NCI-H748 treated with DMSO at 0.1 percent for 48 hours (cell line): ENCODE data around the gene CRB2.
"Not testable (repeated sequence)": the region's sequence is repeated elsewhere in the genome, so short reads cannot be mapped to it uniquely, and the experiment has no call there.

Source experiments
- DNase-seq: peaks from one replicate; lab custom pipeline; 2025; lab: John Stamatoyannopoulos, UW

CRB2 gene

DNA sequence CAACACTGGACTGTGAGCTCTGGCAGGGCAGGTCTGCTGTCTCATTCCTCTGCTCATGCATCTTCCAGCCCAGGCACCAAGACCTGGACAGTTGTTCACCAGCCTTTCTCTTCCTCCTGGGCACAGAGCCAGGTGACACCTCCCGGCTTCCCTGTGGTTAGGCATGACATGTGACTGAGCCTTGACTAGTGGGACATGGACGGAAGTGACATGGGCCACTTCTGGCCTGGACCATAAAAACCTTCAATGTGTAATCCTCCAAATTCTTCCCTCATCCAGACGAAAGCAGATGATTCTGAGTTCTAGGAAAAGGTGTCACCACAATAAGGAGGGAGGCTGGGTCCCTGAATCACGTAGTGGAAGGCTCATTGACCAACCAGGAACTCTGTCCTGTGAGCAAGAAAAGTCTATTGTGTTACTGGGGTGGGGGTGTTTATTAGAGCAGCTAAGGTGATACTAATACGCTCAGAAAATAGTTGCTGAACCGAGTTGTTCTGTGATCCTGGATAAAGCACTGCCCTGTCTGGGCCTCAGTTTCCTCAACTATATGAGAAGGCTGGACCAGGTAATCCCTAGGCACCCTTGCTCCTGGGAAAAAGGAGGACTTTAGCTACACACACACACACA is 26.6 kb upstream of the CRB2 start:
- no peak for DNase-seq

DNA sequence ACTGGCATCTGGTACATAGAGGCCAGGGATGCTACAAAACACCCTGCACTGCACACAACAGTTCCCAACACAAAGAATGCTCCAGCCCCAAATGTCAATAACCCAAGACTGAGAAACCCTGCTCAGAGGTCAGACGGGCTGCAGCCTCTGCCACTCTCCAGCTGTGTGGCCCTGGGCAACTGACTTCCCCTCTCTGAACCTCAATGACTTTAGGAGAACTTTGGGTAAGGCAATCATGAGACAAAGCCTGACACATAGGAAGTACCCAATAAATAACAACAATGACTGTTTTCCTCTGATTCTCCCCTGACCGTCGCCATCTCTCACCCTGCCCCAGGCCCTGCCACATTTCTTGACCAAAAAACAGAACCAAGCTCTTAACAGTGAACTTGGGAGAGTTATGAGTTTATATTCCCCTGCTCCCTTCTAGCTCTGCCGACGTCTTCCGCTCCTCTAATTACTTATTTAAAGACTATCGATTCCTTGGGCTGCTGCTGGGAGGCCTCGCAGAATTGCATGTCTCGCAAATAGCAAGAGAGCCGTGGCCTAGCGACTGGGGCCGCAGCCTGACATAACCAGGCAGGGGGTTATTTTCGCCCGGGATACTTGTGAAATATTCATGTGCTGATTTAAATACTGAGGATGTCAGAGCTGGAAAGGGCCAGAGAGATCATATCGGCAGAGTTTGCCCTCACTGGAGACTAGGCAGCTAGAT is 24.5 kb upstream of the CRB2 start:
- no peak for DNase-seq

DNA sequence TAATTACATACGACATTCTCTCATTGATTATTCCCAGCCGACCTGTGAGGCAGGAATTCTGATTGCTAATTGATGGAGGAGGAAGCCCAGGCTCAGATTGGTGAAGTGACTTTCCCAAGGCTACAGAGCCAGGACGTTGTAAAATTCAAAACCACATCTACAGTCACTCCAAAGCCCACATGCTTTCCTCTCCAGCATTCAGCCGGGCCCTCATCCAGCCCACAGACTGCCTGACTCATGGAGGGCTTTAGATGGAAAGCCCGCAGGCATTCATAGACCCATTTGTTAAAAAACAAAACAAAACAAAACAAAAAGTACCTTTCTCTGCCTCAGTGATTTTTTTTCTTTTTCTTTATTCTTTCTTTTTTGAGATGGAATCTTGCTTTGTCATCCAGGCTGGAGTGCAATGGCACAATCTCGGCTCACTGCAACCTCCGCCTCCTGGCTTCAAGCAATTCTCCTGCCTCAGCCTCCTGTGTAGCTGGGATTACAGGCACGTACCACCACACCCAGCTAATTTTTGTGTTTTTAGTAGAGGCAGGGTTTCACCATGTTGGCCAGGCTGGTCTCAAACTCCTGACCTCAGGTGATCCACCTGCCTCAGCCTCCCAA is 22.8 kb upstream of the CRB2 start:
- DNase-seq, result not testable (repeated sequence)

DNA sequence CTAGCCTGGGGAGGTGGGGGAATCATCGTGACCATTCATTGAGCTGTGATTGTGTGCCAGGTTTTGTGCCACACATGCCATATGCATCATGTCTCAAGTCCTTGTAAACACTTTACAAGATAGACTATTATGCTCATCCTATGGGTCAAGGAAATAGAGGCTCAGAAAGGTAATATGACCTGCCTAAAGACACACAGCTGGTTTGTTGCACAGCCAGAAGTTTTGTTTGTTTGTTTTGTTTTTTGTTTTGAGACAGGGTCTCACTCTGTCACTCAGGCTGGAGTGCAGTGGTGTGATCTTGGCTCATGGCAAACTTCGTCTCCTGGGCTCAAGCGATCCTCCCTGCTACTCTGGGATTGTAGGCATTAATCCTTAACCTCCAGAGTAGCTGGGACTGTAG is 21.4 kb upstream of the CRB2 start:
- DNase-seq, result no peak

DNA sequence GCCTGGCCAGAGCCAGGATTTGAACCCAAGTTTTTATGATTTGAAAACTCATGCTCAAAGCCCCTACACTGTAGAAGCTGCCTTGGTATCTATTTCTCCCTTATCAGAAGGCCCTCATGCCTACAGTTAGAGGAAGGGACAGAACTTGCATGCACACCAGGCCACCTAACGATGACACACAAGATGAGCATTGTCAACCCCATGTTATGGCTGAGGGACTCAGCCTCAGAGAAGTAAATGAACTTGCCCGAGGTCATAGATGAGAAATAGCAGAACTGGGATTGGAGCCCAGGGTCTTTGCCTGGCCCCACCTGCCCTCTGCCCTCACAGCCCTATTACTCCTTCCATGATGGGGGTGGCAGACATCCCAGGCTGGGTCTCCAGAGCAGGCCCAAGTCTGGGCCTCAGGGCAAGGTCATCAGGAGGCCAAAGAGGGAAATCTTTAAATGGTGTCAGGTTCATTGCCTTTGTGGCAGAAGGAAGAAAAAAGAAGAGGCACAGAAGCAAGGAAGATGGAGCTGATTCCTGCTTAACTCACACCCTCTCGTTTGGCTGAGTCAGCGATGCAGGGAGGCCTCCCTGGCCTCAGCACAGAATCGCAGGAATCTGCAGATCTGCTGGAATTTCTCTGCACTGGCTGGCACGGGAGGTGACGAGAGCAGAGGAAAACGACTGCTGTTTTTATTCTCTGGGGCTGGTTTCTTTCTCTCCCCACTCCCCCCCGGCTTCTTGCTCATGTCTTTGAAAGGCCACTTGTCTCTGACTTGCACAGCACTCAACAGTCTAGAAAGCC is 20.6 kb upstream of the CRB2 start:
- no peak for DNase-seq

DNA sequence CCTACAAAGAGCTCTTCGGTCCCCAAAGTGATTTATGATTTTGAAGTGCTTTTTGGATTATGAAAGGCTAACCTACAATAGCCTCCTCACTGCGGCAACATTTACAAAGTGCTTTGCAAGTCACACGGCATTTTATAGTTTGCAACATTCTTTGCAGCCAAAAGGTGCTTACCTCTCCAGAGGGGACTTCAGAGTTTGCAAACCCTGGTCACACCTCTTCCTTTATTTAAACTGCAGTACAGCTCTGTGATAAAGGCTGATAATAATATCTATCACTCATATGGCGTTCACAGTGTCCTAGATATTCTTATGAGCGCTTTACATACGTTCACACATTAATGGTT is 20.0 kb upstream of the CRB2 start:
- no peak for DNase-seq

DNA sequence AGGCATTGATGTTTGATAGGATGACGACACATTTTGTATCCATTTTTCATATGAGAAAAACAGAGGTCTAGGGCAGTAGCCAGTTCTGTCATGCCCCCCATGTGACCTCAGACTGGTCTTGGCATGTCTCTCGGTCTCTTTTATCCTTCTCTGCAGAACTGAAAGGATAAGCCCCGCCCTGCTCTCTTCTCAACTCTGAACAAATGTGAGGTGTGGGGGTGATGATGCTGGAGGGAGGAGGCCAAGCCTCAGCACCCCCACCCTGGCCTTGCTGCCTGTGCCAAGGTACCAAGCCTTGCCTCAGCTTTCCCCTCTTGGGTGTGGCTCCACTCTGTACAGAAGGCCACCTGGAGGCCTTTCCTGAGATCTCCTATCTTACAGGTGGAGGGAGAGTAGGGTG is 19.5 kb upstream of the CRB2 start:
- DNase-seq, result no peak

DNA sequence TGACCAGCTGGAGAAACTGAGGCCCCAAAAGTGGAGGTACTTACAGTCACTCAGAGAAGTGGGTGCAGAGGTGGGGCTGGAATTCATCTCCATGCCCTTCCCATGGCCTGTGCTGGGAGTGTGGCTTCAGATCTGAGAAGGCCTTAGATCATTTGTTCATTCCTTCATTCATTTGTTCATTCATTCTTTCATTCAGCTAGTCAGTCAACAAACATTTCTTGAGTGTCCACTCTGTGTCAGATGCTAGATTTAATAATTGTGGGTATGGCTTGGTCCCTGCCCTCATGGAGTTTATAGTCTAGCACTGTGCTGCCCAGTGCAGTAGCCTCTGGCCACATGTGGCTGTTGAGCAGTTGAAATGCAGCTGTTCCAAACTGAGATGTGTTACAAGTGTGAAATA is 19.0 kb upstream of the CRB2 start:
- DNase-seq, result no peak

DNA sequence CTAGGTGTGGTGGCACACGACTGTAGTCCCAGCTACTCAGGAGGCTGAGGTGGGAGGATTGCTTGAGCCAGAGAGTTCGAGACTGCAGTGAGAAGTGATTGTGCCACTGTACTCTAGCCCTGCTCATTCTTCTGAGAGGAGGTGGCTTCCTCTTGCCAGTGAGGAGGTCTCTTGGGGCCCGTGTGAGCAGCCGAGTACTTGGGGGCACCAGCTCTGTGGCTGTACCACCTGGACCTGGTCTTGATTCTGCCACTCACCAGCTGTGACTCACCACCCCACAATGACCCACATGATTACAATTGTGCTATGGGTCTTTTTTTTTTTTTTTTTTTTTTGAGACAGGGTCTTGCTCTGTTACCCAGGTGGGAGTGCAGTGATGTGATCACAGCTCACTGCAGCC is 18.0 kb upstream of the CRB2 start:
- DNase-seq, result no peak

DNA sequence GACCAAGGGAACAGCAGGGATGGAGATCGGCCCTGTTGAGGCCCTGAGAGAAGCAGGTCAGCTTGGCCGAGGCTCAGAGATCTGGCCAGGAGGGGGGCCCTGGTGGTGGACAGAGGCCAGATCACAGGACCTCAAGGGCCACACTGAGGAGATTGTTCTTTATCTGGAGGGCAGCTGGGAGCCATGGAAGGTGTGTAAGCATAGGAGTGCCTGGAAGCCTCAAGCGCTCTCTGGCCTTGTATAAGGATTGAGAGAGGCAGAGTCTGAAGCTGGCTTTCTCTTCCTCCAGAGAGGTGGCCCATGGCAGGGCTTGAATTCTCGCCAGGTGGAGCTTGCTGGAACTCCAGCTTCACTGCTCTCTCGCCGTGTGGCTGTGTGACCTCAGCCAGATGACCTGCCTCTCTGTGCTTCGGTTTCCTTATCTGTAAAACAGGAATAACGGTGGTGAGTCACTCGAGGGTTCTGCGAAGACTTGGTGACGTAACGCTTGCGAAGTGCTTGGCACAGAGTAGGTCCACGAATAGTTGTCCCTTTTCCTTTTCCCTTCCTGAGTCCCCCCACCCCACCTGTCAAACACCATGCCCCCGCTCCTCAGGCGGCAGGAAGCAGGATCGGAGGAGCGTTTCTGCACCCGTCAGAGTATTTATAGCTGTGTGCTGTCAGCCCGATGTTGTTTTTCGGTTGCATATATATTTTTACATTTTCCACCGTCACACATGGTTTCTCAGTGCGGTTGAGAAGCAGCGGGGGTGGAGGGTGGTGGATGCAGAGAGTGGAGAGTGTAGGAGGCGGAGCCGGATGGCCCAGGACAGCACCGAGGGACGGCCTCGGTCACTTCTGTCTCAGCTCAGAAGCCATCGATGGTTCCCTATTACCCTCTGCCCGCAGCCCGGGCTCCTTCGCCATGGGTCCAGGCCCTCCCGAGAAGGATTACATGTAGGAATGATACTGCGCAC is 17.0 kb upstream of the CRB2 start:
- DNase-seq, result no peak

DNA sequence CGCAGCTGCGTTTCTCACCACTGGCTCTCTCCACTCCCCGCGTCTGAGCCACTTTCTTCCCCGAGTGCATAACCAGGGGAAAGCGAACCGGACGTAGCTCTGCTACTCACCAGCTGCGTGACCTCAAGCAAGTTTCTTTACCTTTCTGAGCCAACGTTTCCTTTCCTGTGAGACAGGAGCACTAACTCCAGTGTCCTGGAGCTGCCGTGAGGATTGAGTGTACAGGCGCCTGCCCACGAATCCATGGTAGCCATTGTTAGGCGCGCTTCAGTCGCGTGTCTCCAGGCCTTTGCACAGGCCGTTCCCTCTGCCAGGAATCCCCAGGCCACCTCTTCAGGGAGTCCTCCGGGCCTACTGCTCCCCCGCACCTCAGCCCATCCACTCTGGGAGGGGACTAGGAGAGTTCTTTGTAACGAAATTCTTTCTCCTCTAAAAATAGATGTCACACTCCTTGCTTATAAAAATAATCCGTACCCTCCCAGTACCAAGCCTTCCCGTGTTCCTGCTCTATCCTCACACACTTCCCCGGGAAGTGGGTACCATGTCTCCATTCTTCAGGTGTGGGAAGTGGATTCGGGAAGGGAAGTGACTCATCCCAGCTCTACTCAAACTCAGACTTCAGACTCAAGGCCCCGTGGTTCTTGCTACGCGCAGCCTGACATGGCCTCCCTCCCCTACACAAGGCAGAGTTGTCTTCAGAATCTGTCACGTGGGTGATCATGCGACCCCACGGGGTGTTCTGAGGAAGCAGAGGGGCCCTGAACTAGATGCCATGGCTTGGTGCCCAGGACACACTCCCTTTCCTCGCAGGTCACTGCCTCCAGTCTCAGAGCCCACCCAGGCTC is 16.1 kb upstream of the CRB2 start:
- no peak for DNase-seq

DNA sequence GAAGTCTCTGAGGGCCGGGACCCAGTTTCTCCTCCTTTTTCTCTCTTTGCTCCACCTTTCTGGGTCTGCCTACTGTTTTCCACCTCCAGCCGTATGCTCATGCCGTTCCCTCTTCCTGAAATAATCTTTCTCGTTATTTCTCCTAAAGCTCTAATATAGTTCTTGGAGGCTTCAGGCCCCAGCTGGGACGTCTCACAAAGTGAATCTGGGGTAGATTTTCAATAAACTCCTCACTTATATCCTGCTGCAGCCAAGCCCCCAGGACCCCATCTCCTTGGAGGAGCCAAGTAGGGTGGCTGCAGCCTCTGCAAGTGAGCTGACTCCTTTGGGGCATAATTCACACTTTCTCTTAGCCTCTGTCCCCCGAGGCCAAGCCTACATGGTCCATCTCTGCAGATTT is 14.2 kb upstream of the CRB2 start:
- DNase-seq, result no peak

DNA sequence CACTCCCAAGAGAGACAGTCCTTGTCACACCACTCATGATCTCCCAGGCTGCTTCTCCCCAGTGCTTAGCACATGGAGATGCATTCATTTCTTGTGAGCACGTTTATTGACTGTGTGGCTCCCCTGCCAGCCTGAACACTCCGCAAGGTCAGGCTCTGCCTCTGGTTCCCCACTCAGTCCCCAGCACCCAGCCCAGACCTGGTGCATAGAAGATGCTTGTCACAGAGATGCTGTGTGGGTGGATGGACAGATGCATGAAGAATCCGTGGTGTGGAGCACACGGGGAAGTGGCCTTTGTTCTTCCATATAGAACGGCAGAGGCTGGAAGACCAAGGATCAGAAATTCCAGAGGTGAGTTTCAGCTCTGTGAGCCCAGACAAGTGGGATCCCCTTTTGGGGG is 13.8 kb upstream of the CRB2 start:
- no peak for DNase-seq

DNA sequence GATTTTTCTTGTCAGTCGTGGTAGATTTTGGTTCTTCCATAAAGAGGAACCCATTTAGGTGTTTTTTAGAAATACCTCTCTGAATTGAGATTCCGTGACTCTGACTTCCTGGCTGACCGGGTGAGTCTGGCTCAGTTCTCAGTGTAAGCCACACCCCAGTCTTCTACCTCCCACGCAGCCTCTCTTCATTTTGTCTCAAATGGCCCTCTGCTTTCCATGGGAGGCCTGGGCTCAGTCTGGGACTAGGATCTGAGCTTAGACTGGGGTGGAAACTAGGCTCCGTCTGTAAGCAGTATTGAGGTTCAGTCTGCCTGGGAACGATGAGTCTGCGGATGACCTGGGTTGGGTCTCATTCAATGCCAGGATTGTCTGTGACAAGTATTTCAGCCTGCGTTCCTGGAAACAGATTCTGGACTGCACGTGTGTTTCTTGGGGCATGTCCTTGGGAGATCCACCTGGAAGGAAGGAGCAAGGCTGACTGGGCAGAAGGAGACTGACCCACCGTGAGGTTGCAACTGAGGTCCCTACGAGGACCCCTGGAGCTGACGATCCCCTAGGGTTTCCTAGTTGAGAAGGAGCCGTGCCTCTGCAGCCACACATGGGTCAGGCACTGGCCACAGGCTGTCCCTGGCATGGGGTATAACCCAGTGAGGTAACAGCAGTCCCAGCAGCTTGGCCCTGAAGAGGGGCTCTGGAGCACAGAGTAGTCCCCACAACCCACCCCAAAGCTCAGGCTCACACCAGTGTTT is 12.4 kb upstream of the CRB2 start:
- DNase-seq, result no peak

DNA sequence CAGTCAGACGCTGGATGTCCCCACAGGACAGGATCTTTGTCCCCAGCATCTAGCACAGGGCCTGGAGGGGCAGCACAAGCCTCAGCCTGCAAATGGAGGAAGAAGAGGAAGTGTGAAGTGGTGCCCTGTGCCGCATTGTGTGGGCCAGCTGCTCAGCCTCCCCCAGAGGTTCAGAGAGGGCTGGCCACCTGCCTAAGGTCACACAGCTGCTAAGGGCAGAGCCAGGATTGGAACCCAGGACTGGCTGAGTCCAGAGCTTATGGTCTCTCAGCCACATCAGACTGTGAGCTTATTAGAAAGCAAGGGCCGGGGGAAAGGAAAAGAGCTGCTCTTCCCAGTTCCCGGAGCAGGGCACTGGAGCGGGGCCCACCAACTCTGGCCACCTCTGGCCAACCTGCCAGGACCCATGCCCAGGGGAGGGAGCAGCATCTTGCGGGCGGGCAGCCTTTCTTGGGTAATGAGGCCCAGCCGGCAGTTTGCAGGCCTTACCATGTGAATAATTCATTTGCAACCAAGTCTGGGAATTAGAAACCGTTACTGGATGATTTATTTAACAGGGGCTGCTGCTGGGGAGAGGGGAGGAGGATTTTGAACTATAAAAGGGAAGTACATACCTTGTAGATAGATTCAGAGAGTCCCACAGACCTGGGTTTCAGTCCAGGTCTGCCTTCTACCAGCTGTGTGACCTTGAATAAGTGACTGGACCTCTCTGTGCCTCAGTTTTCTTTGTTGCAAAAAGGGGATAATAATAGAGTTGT is 11.6 kb upstream of the CRB2 start:
- no peak for DNase-seq

DNA sequence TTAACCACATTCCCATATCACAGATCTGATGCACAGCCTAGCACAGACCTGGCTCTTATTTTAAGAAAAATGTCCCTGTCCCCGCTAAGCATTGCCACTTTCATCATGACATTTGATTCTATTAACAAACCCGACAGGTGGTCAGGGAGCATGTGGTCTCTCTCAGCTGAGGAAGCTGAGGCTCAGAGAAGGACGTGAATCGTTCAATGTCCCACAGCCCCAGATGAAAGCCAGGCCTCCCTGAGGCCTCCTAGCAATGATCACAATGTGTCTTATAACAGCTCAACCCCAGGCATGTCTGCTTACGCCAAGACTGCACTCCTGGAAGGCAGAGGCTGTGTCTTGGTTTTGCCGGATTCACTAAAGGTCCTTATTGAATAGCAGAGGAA is 10.4 kb upstream of the CRB2 start:
- no peak for DNase-seq

DNA sequence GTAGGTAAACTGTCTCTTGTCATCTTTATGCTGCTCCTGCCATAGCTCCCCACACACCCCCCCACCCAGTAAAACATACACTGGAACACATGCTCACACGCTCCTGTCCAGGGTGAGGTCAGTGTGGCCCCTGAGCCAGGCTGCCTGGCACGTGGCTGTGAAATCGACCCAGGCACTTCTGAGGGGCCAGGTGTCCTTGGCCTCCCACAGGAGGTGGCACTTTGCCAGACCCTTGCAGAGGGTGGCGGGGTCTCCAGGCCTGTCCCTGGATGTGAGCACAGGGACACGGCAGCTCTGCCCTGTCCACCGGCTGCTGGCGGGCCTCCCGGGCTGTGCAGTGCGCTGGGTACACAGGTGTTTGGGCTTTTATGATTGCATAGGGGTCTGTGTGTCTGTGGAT is 10.0 kb upstream of the CRB2 start:
- DNase-seq, result no peak

DNA sequence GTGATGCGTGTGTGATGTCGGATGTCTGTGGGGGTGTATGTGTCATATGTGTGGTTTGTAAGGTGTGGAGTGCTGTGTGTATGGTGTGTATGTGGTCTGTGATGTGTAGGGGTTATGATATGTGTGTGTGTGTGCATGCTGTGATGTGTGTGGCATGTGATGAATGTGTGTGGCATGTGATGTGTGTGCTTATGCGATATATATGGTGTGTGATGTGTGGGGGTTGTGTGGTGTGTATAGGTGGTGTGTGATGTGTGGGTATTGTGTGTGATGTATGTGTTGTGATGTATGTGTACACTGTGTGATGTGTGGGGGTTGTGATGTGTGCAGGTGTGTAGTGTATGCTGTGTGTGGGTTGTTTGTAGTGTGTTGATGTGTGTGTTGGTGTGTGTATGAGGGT is 9.2 kb upstream of the CRB2 start:
- DNase-seq, result no peak

DNA sequence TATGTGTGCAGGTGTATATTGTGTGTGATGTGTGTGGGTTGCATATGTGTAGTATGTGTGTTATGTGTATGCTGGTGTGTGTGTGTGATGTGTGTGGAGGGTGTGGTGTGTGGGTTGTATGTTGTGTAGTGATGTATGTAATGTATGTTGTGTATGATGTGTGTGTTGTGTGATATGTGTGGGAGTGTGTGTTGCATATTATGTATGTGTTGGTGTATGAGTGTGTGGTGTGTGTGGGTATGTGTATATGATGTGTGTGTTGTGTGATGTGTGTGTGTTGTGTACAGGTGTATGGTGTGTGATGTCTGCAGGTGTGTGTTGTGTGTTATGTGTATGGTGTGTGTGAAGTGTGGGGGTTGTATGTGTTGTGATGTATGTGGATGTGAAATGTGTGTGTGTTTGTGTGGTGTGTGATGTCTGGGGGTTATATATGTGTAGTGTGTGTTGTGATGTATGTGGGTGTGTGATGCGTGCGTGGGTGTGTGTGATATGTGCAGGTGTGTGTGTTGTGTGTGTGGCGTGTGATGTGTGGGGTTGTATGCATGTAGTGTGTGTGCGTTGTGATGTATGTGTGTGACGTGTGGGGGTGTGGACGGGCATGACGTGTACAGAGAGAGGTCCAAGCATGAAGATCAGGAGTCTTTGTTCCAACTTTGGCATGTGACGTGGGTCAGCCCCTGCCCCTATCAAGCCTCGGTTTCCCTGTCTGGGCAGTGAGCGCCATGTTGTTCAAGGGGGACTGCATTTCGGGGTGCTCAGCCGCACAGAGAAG is 8.5 kb upstream of the CRB2 start:
- DNase-seq, result no peak
